Measurements from ENCODE around the gene NAT16.
A peak's percentile ranks its signal among the peaks of the same experiment; 100 is the strongest.

The NAT16 gene

GRCh38 chr7:101179713-101180112, 380 bp downstream of the NAT16 start:
- peak overlapping the region in 1 of 7 experiments; percentile 36 for H3K4me3 ChIP-seq (ENCODE audit: control insufficient read depth in 1 of 7, extremely low read depth in 1 of 7, insufficient read depth in 4 of 7, low read depth in 2 of 7, low read length in 6 of 7)
- POLR2A ChIA-PET = no interaction called here
- CTCF ChIA-PET = interaction anchor here (2.1 kb wide), 1 partner anchor 13 kb away, joined by 7 read pairs; no protein-coding TSS in a partner anchor
- WGBS (ENCODE audit: insufficient coverage) = 3% methylated on average over 25 of the region's 27 CpGs
- no peak overlapping the region for H3K27ac ChIP-seq (ENCODE audit: insufficient read depth in 1 of 2, low read depth in 1 of 2, low read length in 2 of 2, poor library complexity in 1 of 2, severe bottlenecking in 2 of 2)
- no peak for DNase-seq
- peaks cover 0 to 13% (median 4%) of the 10 kb centered on the region in 4 experiments for H3K4me1 ChIP-seq (ENCODE audit: control extremely low read depth in 1 of 4, control insufficient read depth in 4 of 4, insufficient read depth in 4 of 4, low read length in 3 of 4)
- H3K9me3 ChIP-seq (ENCODE audit: control extremely low read depth in 1 of 5, control insufficient read depth in 4 of 5, insufficient read depth in 2 of 5, low read depth in 1 of 5, low read length in 4 of 5) = no peaks in the 10 kb centered on the region
- H3K27me3 ChIP-seq (replicated peaks in 2 of 5; ENCODE audit: control insufficient read depth in 4 of 5, insufficient read depth in 5 of 5, low read length in 4 of 5) = peaks cover 21 to 85% (median 40%) of the 10 kb centered on the region in 5 experiments
- H3K36me3 ChIP-seq (ENCODE audit: control insufficient read depth in 4 of 4, insufficient read depth in 4 of 4, low read length in 3 of 4) = no peaks in the 10 kb centered on the region

GRCh38 chr7:101179117-101179516, 976 bp downstream of the NAT16 start:
- DNase-seq = peak in 1 of 3 donors; percentile 38
- H3K4me3 ChIP-seq (ENCODE audit: control insufficient read depth in 1 of 7, extremely low read depth in 1 of 7, insufficient read depth in 4 of 7, low read depth in 2 of 7, low read length in 6 of 7) = no peak overlapping the region
- POLR2A ChIA-PET = no interaction called here
- no peaks in the 10 kb centered on the region for H3K36me3 ChIP-seq (ENCODE audit: control insufficient read depth in 4 of 4, insufficient read depth in 4 of 4, low read length in 3 of 4)
- 3% methylated on average over 11 of the region's 20 CpGs for WGBS (ENCODE audit: insufficient coverage)
- H3K9me3 ChIP-seq (ENCODE audit: control extremely low read depth in 1 of 5, control insufficient read depth in 4 of 5, insufficient read depth in 2 of 5, low read depth in 1 of 5, low read length in 4 of 5) = no peaks in the 10 kb centered on the region
- no peak overlapping the region for H3K27ac ChIP-seq (ENCODE audit: insufficient read depth in 1 of 2, low read depth in 1 of 2, low read length in 2 of 2, poor library complexity in 1 of 2, severe bottlenecking in 2 of 2)
- peaks cover 21 to 85% (median 43%) of the 10 kb centered on the region in 5 experiments for H3K27me3 ChIP-seq (replicated peaks in 2 of 5; ENCODE audit: control insufficient read depth in 4 of 5, insufficient read depth in 5 of 5, low read length in 4 of 5)
- CTCF ChIA-PET = no interaction called here
- H3K4me1 ChIP-seq (ENCODE audit: control extremely low read depth in 1 of 4, control insufficient read depth in 4 of 4, insufficient read depth in 4 of 4, low read length in 3 of 4) = peaks cover 0 to 17% (median 7%) of the 10 kb centered on the region in 4 experiments

GRCh38 chr7:101177644-101178043, 2.4 kb downstream of the NAT16 start:
- 100% methylated on average over 2 of the region's 2 CpGs for WGBS (ENCODE audit: insufficient coverage)
- peaks cover 20 to 98% (median 43%) of the 10 kb centered on the region in 5 experiments for H3K27me3 ChIP-seq (replicated peaks in 2 of 5; ENCODE audit: control insufficient read depth in 4 of 5, insufficient read depth in 5 of 5, low read length in 4 of 5)
- DNase-seq = no peak
- CTCF ChIA-PET = interaction anchor here (0.6 to 2.3 kb wide), 3 partner anchors 15 to 86 kb away, joined by 3 to 8 read pairs (median 4); no protein-coding TSS in a partner anchor
- H3K36me3 ChIP-seq (ENCODE audit: control insufficient read depth in 4 of 4, insufficient read depth in 4 of 4, low read length in 3 of 4) = no peaks in the 10 kb centered on the region
- no peak overlapping the region for H3K4me3 ChIP-seq (ENCODE audit: control insufficient read depth in 1 of 7, extremely low read depth in 1 of 7, insufficient read depth in 4 of 7, low read depth in 2 of 7, low read length in 6 of 7)
- peaks cover 0 to 32% (median 18%) of the 10 kb centered on the region in 4 experiments for H3K4me1 ChIP-seq (ENCODE audit: control extremely low read depth in 1 of 4, control insufficient read depth in 4 of 4, insufficient read depth in 4 of 4, low read length in 3 of 4)
- H3K27ac ChIP-seq (ENCODE audit: insufficient read depth in 1 of 2, low read depth in 1 of 2, low read length in 2 of 2, poor library complexity in 1 of 2, severe bottlenecking in 2 of 2) = no peak overlapping the region
- no peaks in the 10 kb centered on the region for H3K9me3 ChIP-seq (ENCODE audit: control extremely low read depth in 1 of 5, control insufficient read depth in 4 of 5, insufficient read depth in 2 of 5, low read depth in 1 of 5, low read length in 4 of 5)
- POLR2A ChIA-PET = interaction anchor here (0.6 to 0.7 kb wide), 3 partner anchors 8 to 64 kb away, joined by 3 to 5 read pairs (median 3); no protein-coding TSS in a partner anchor

GRCh38 chr7:101175664-101176063, 4.4 kb downstream of the NAT16 start:
- 67% methylated on average over 1 of the region's 3 CpGs for WGBS (ENCODE audit: insufficient coverage)
- no peak for DNase-seq
- Histone ChIP-seq H3K9me3 (ENCODE audit: control extremely low read depth in 1 of 5, control insufficient read depth in 4 of 5, insufficient read depth in 2 of 5, low read depth in 1 of 5, low read length in 4 of 5) (no peaks in the 10 kb centered on the region), H3K27me3 (replicated peaks in 2 of 5; ENCODE audit: control insufficient read depth in 4 of 5, insufficient read depth in 5 of 5, low read length in 4 of 5) (peaks cover 13 to 100% (median 51%) of the 10 kb centered on the region in 5 experiments), H3K27ac (ENCODE audit: insufficient read depth in 1 of 2, low read depth in 1 of 2, low read length in 2 of 2, poor library complexity in 1 of 2, severe bottlenecking in 2 of 2) (no peak overlapping the region), H3K4me3 (ENCODE audit: control insufficient read depth in 1 of 7, extremely low read depth in 1 of 7, insufficient read depth in 4 of 7, low read depth in 2 of 7, low read length in 6 of 7) (no peak overlapping the region), H3K4me1 (ENCODE audit: control extremely low read depth in 1 of 4, control insufficient read depth in 4 of 4, insufficient read depth in 4 of 4, low read length in 3 of 4) (peaks cover 0 to 49% (median 30%) of the 10 kb centered on the region in 4 experiments), H3K36me3 (ENCODE audit: control insufficient read depth in 4 of 4, insufficient read depth in 4 of 4, low read length in 3 of 4) (no peaks in the 10 kb centered on the region)
- ChIA-PET POLR2A (no interaction called here), CTCF (interaction anchor here (1.2 to 2.9 kb wide), 4 partner anchors 14 to 107 kb away, joined by 3 to 16 read pairs (median 6); no protein-coding TSS in a partner anchor)

- Histone ChIP-seq H3K27me3 (replicated peaks in 2 of 5; ENCODE audit: control insufficient read depth in 4 of 5, insufficient read depth in 5 of 5, low read length in 4 of 5) (peaks cover 15 to 100% (median 57%) of the 10 kb centered on the region in 5 experiments), H3K36me3 (ENCODE audit: control insufficient read depth in 4 of 4, insufficient read depth in 4 of 4, low read length in 3 of 4) (no peaks in the 10 kb centered on the region), H3K4me3 (ENCODE audit: control insufficient read depth in 1 of 7, extremely low read depth in 1 of 7, insufficient read depth in 4 of 7, low read depth in 2 of 7, low read length in 6 of 7) (no peak overlapping the region), H3K27ac (ENCODE audit: insufficient read depth in 1 of 2, low read depth in 1 of 2, low read length in 2 of 2, poor library complexity in 1 of 2, severe bottlenecking in 2 of 2) (no peak overlapping the region), H3K4me1 (ENCODE audit: control extremely low read depth in 1 of 4, control insufficient read depth in 4 of 4, insufficient read depth in 4 of 4, low read length in 3 of 4) (peaks cover 0 to 43% (median 33%) of the 10 kb centered on the region in 4 experiments), H3K9me3 (ENCODE audit: control extremely low read depth in 1 of 5, control insufficient read depth in 4 of 5, insufficient read depth in 2 of 5, low read depth in 1 of 5, low read length in 4 of 5) (no peaks in the 10 kb centered on the region)
- peak in 1 of 3 donors; percentile 40 for DNase-seq
- ChIA-PET POLR2A (interaction anchor here (1.3 kb wide), 1 partner anchor 19 kb away, joined by 3 read pairs; no protein-coding TSS in a partner anchor), CTCF (interaction anchor here (0.8 to 2.9 kb wide), 11 partner anchors 8 to 108 kb away, joined by 3 to 17 read pairs (median 3); no protein-coding TSS in a partner anchor)
- whole genome bisulfite sequencing (ENCODE audit: insufficient coverage) = 7% methylated on average over 19 of the region's 28 CpGs
Measured at GRCh38 chr7:101174322-101174854, 5.7 kb downstream of the NAT16 start.

- peak overlapping the region in 2 of 7 experiments; percentile 31 to 33 for H3K4me3 ChIP-seq (ENCODE audit: control insufficient read depth in 1 of 7, extremely low read depth in 1 of 7, insufficient read depth in 4 of 7, low read depth in 2 of 7, low read length in 6 of 7)
- 6% methylated on average over 11 of the region's 16 CpGs for WGBS (ENCODE audit: insufficient coverage)
- H3K27ac ChIP-seq (ENCODE audit: insufficient read depth in 1 of 2, low read depth in 1 of 2, low read length in 2 of 2, poor library complexity in 1 of 2, severe bottlenecking in 2 of 2) = no peak overlapping the region
- peaks cover 17 to 100% (median 63%) of the 10 kb centered on the region in 5 experiments for H3K27me3 ChIP-seq (replicated peaks in 2 of 5; ENCODE audit: control insufficient read depth in 4 of 5, insufficient read depth in 5 of 5, low read length in 4 of 5)
- CTCF ChIA-PET = interaction anchor here (0.8 to 2.4 kb wide), 10 partner anchors 9 to 109 kb away, joined by 3 to 17 read pairs (median 3); no protein-coding TSS in a partner anchor
- POLR2A ChIA-PET = interaction anchor here (1.3 kb wide), 1 partner anchor 19 kb away, joined by 3 read pairs; no protein-coding TSS in a partner anchor
- no peaks in the 10 kb centered on the region for H3K9me3 ChIP-seq (ENCODE audit: control extremely low read depth in 1 of 5, control insufficient read depth in 4 of 5, insufficient read depth in 2 of 5, low read depth in 1 of 5, low read length in 4 of 5)
- H3K36me3 ChIP-seq (ENCODE audit: control insufficient read depth in 4 of 4, insufficient read depth in 4 of 4, low read length in 3 of 4) = no peaks in the 10 kb centered on the region
- peak; percentile 60 to 67 (median 66) for DNase-seq
- H3K4me1 ChIP-seq (ENCODE audit: control extremely low read depth in 1 of 4, control insufficient read depth in 4 of 4, insufficient read depth in 4 of 4, low read length in 3 of 4) = peaks cover 0 to 42% (median 31%) of the 10 kb centered on the region in 4 experiments
Measured at GRCh38 chr7:101173752-101174244, 6.3 kb downstream of the NAT16 start.

All from common myeloid progenitor, CD34-positive (primary cell).